Mononuclear cell (primary cell): ENCODE results near the gene LRMDA. TPM values are rescaled to one million over a fixed set of nuclear protein-coding genes. Genes with fewer than 3 reads are reported as not detected.

Experiments used
- H3K27me3 ChIP-seq: 2 replicates; pipeline ENCODE4 v1.6.0; 2011; ENCODE audit warnings: low read length, control low read depth; ENCODE audit not compliant: insufficient read depth
- H3K4me1 ChIP-seq: 2 replicates; pipeline ENCODE4 v1.5.1; 2011; ENCODE audit warnings: mild to moderate bottlenecking, low read length, control low read depth; ENCODE audit not compliant: insufficient read depth
- H3K4me3 ChIP-seq: 2 replicates; pipeline ENCODE4 v1.5.1; 2011; ENCODE audit warnings: mild to moderate bottlenecking, low read length, moderate library complexity
- H3K9me3 ChIP-seq: 2 replicates; pipeline ENCODE4 v1.5.1; 2011; ENCODE audit warnings: low read depth, mild to moderate bottlenecking, control low read depth, low read length
- total RNA-seq: library from RNA; depleted of rRNA; stranded (reverse); fragments of >200 nt; gene quantifications from one replicate; pipeline ENCODE4 v1.2.3, GENCODE V29; 2012

Gene LRMDA
- total RNA-seq, 1 donor: 7.6 TPM

- no peaks in the 10 kb centered on the region for H3K4me1 ChIP-seq
Measured at GRCh38 chr10:75929630-75930161, 498.3 kb downstream of the LRMDA start.

GRCh38 chr10:75932921-75933320 lies 501.5 kb downstream of the LRMDA start:
- no peaks in the 10 kb centered on the region for H3K27me3 ChIP-seq
- H3K4me1 ChIP-seq: no peaks in the 10 kb centered on the region
- H3K9me3 ChIP-seq: no peaks in the 10 kb centered on the region
- H3K4me3 ChIP-seq: no peak overlapping the region

More at GRCh38 chr10:75929630-75930161, 498.3 kb downstream of the LRMDA start:
- H3K27me3 ChIP-seq: no peaks in the 10 kb centered on the region
- H3K9me3 ChIP-seq: no peaks in the 10 kb centered on the region
- H3K4me3 ChIP-seq: no peak overlapping the region

- Histone ChIP-seq H3K27me3 (no peaks in the 10 kb centered on the region), H3K9me3 (no peaks in the 10 kb centered on the region), H3K4me1 (no peaks in the 10 kb centered on the region), H3K4me3 (no peak overlapping the region)
Measured at GRCh38 chr10:75935240-75935639, 503.8 kb downstream of the LRMDA start.

GRCh38 chr10:75935650-75936400 lies 504.4 kb downstream of the LRMDA start:
- Histone ChIP-seq H3K4me3 (no peak overlapping the region), H3K9me3 (no peaks in the 10 kb centered on the region), H3K4me1 (no peaks in the 10 kb centered on the region), H3K27me3 (no peaks in the 10 kb centered on the region)

- Histone ChIP-seq H3K4me1 (no peaks in the 10 kb centered on the region), H3K4me3 (no peak overlapping the region), H3K27me3 (no peaks in the 10 kb centered on the region), H3K9me3 (no peaks in the 10 kb centered on the region)
Measured at GRCh38 chr10:75936841-75937240, 505.4 kb downstream of the LRMDA start.

GRCh38 chr10:75937823-75938222 lies 506.4 kb downstream of the LRMDA start:
- Histone ChIP-seq H3K27me3 (no peaks in the 10 kb centered on the region), H3K4me3 (no peak overlapping the region), H3K9me3 (no peaks in the 10 kb centered on the region), H3K4me1 (no peaks in the 10 kb centered on the region)

- H3K4me1 ChIP-seq: no peaks in the 10 kb centered on the region
- H3K9me3 ChIP-seq: no peaks in the 10 kb centered on the region
- H3K27me3 ChIP-seq: no peaks in the 10 kb centered on the region
- no peak overlapping the region for H3K4me3 ChIP-seq
Measured at GRCh38 chr10:75938380-75939122, 507.1 kb downstream of the LRMDA start.

GRCh38 chr10:75939541-75939940 lies 508.1 kb downstream of the LRMDA start:
- H3K27me3 ChIP-seq: no peaks in the 10 kb centered on the region
- H3K9me3 ChIP-seq: no peaks in the 10 kb centered on the region
- H3K4me1 ChIP-seq: no peaks in the 10 kb centered on the region
- H3K4me3 ChIP-seq: no peak overlapping the region

- H3K27me3 ChIP-seq: no peaks in the 10 kb centered on the region
- no peak overlapping the region for H3K4me3 ChIP-seq
- H3K9me3 ChIP-seq: peaks cover 6% of the 10 kb centered on the region
- H3K4me1 ChIP-seq: no peaks in the 10 kb centered on the region
Measured at GRCh38 chr10:75940742-75941141, 509.3 kb downstream of the LRMDA start.

GRCh38 chr10:75941223-75941801 lies 509.9 kb downstream of the LRMDA start:
- H3K4me3 ChIP-seq: no peak overlapping the region
- H3K9me3 ChIP-seq: peaks cover 6% of the 10 kb centered on the region
- H3K4me1 ChIP-seq: no peaks in the 10 kb centered on the region
- H3K27me3 ChIP-seq: no peaks in the 10 kb centered on the region

- H3K27me3 ChIP-seq: no peaks in the 10 kb centered on the region
- H3K4me3 ChIP-seq: no peak overlapping the region
- no peaks in the 10 kb centered on the region for H3K4me1 ChIP-seq
- peaks cover 6% of the 10 kb centered on the region for H3K9me3 ChIP-seq
Measured at GRCh38 chr10:75944061-75944460, 512.6 kb downstream of the LRMDA start.

GRCh38 chr10:75948583-75948982 lies 517.2 kb downstream of the LRMDA start:
- Histone ChIP-seq H3K4me1 (peaks cover 6% of the 10 kb centered on the region), H3K27me3 (no peaks in the 10 kb centered on the region)

GRCh38 chr10:75950307-75950706 lies 518.9 kb downstream of the LRMDA start:
- peaks cover 23% of the 10 kb centered on the region for H3K4me1 ChIP-seq
- H3K9me3 ChIP-seq: peaks cover under 1% of the 10 kb centered on the region
- H3K27me3 ChIP-seq: no peaks in the 10 kb centered on the region
- no peak overlapping the region for H3K4me3 ChIP-seq

More at GRCh38 chr10:75948583-75948982, 517.2 kb downstream of the LRMDA start:
- no peak overlapping the region for H3K4me3 ChIP-seq
- H3K9me3 ChIP-seq: peaks cover 6% of the 10 kb centered on the region

- Histone ChIP-seq H3K4me3 (no peak overlapping the region), H3K27me3 (no peaks in the 10 kb centered on the region), H3K4me1 (peaks cover 31% of the 10 kb centered on the region), H3K9me3 (no peaks in the 10 kb centered on the region)
Measured at GRCh38 chr10:75950997-75951589, 519.7 kb downstream of the LRMDA start.

GRCh38 chr10:75951627-75952026 lies 520.2 kb downstream of the LRMDA start:
- Histone ChIP-seq H3K4me1 (peaks cover 36% of the 10 kb centered on the region), H3K27me3 (no peaks in the 10 kb centered on the region), H3K9me3 (no peaks in the 10 kb centered on the region), H3K4me3 (no peak overlapping the region)
